Epidermal melanocyte (primary cell): ENCODE results near the gene CDK2AP2.

ENCODE experiments used
- DNase-seq: peaks from one replicate; pipeline ENCODE4 v3.0.0; 2011; ENCODE audit warnings: low spot score; ENCODE audit not compliant: insufficient read length

The CDK2AP2 gene

DNA sequence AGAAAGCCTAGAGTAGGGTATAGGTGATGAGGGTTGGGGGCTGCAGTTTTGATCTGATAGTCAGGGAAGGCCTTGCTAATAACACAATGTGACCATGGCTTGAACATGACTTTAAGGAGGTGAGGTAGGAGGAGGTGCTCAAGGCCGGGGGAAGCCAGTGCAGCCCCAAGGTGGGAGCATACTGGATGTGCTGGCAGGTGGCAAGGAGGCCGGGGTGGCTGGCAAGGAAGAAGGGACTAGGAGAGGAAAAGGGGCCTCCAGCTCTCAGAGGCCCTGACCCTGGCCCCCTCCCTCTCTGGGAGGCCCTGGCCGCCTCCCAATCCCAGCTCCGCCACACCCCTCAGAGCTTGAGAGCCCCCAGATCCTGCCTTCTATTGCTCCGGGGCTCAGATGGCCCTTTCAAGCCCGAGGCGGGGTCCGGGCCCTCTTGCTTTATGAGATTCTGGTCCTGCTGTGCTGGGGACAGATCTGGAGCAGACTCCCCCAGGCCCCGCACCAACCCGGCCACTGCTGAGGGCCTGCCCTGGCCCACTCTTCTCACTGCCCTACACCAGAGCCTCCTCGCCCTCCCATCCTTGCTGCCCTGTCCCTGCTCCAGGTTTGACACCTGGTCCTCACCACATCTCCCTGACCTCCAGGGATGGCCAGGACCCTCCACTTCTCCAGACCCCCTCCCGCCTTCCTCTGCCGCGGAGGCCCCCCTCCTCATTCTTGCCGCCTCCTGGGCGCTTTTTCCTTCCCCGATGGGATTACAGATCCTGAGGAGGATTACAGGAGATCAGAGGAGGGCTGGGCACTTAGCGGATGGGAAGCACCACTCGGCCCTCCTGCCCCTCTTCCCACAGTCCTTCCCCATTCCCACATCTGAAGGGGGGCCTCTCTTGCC, 4.6 kb downstream of the CDK2AP2 start:
- DNase-seq: no peak

DNA sequence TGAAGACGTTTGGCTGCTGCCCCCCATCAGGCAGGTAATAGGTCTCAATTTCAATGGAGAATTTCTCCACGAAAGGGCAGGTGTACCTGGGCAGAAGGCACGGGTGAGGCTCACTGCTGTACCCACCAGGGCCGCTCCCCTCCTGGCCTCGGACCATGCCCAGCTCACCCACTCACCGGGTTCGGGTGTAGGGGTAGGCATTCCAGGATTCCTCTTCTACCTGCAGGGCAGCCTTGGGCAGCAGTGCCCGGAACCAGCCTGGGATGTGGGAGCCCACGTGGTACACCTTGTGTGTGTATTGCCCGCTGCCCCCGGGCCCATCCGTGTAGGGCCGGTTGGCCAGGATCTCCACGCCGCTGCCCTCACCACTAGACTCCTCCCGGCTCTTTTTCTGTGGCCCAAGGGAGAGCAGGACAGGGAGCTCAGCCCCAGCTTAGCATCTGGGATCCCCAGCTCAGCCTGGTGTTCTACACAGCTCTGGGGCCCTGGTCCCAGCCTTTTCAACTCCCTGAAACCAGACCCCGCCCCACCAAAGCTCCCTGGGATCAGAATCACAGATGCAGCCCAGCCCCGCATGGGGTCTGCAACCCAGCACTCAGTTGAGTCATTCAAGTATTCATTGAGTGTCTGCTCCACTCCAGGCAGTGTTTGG, 5.5 kb downstream of the CDK2AP2 start:
- DNase-seq: no peak

DNA sequence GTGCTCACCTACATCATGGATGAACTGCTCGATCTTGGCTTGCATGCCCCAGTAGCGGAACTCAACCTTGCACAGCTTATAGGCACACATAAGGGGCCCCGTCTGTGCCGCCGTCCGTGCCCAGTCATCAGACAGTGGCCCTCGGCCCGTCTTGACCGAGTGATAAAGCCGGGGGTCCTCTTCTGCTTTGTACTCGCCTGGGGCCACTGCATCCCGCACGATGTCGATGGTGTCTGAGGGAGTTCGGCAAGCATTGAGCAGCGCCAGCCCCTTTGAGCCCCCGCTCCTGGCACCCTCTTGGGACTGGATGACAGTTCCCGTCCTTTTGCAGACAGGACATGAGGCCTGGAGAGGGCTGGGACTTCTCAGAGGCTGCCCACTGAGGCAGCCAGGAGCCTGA, 6.1 kb downstream of the CDK2AP2 start:
- DNase-seq: no peak

DNA sequence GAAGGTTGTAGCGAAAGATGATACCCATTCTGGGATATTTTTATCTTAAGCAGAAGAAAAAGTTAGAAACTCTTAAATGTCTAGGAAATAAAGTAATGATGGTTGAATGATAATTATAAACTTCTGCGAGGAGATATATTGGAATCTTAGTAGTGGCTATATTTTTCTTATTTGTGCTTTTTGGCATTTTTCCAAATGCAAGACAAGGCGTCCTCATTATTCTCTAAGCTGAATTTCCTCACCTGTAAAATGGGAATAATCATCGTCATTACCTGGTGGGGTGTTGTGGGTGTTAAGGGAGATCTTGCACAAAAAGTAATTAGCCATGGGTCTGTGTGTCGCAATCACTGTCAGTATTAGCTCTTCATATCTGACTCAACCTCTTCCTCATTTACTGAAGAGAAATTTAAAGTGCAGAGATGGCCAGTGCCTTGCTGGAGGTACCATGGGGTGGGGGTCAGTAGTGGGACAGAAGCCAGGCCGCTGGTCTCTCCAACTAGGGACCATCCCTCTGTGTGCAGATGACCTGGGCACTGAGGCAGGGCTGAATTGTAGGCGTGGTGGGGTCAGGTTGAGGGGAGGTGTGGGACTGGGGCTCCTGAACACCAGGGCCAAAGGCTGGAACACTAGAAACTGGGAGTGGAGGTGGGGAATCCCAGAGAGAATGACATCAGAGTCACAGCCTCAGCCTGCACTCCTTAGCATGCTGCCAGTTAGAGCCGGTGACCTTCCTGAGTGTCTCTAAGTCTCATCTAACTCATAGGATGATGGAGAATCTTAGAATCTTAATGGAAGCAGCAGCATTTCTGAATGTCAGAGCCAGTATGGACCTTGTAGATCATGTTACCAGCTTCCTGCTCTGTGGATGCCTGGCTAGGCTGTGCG, 6.9 kb downstream of the CDK2AP2 start:
- DNase-seq: no peak

DNA sequence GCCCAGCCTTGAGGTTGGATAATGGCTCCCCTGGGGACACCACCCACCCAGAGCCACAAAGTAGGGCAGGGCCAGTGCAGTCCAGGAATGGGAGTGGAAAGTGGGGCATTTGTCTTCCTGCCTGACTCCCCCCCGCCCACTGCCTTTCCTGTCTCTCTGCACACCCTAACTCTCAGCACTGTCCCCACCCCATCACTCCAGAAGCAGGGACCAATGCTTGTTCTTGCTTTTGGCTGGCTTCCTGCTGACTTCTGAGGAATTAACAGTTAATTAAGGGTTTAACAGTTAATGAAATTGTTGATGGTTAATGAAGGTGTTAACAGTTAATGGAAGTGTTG, 7.5 kb downstream of the CDK2AP2 start:
- no peak for DNase-seq

DNA sequence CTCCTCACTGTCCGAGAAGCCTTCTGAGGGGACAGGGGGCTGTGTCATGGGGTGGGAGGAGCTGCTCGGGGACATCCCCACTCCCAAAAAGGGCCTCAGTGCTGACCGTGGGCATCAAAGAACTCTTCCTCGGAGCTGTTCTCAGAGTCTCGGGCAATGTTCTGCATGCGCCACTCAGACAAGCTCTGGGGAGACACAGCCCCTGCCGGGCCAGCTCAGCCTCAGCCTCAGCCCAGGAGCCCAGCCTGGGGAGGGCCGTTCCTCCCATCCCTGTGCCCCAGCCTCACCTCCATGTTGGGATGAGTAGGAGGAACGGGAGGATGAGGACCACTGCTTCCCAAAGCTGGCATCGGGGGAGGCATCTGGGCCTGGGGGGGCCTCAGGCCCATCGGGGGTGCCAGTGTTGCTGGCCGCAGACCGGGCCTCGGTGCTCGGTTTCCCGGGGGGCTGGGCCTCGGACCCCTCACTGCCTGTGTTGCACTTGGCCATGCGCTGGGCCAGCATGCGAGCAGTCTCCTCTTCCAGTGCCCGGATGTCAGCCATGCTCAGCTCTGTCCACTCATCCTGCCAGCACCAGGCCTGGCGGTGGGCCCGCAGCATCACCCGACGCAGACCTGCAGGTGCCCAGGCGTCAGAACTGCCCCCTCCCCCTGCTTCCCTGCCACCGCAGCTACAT, 8.0 kb downstream of the CDK2AP2 start:
- no peak for DNase-seq

DNA sequence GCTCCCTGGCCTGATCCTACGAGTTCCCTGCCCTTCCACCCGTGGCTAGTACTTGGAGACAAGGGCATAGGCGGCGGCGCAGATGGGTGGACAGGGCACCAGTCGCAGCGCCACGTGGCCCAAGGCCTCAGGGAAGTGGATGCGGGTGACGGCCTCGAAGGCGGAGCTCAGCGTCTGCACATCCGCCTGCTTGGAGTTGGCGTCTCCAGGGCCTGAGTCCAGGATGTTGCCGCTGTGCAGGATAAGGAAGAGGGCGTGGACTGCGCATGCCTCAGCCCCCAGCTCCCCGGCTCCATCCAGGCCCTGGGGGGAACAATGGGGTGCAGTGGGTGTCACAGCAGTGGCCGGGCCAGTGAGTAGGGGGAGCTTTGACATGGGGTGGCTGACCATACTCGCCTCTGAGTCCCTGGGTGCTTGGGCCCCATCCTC, 9.4 kb downstream of the CDK2AP2 start:
- DNase-seq: no peak

DNA sequence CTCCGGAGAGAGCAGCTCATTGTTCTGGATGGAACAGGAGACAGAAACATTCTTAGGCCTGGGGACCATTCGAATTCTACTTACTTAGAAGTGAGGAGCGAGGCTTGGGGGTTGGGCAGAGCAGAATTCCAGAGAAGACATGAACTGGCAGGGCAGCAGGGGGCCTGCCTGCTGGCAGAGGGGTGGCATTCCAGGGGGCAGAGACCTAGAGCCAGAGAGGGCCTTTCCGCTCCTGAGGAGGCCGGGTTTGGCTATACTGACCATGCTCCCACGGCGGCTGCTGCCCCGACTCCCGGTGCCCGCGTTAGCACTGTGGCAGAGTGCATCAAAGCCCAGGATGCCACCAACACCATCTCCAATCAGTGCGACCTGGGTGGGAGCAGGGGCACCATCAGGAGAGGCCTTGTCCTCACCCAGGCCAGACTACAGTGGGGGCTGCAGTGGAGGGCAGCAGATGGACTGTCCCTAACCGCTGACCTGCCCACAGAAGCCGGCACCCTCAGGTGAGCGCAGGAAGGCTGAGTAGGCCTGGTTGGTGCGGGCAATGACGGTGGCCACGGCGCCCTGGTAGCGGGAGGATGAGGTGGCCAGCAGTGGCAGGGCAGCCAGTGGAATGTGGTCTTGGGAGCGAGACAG, 10.2 kb downstream of the CDK2AP2 start:
- no peak for DNase-seq

DNA sequence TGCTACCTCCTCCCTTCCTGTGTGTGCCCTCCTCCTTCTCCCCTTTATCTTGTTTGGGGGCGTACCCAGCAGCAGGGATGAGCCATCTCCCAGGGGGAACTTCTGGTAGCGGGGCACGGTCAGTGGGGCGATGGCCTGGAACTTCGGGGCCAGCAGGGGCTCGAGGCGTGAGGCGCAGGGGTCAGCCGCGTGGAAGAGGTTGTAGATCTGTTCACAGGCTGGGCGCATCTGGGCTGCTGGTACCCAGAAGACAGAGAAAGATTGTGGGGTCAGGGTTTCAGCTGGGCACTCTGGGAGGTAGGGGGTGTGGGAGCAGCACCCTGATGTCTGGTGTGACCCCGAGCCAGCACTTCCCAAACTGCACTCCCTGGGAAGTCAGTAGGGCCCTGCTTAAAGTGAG, 11.8 kb downstream of the CDK2AP2 start:
- no peak for DNase-seq

DNA sequence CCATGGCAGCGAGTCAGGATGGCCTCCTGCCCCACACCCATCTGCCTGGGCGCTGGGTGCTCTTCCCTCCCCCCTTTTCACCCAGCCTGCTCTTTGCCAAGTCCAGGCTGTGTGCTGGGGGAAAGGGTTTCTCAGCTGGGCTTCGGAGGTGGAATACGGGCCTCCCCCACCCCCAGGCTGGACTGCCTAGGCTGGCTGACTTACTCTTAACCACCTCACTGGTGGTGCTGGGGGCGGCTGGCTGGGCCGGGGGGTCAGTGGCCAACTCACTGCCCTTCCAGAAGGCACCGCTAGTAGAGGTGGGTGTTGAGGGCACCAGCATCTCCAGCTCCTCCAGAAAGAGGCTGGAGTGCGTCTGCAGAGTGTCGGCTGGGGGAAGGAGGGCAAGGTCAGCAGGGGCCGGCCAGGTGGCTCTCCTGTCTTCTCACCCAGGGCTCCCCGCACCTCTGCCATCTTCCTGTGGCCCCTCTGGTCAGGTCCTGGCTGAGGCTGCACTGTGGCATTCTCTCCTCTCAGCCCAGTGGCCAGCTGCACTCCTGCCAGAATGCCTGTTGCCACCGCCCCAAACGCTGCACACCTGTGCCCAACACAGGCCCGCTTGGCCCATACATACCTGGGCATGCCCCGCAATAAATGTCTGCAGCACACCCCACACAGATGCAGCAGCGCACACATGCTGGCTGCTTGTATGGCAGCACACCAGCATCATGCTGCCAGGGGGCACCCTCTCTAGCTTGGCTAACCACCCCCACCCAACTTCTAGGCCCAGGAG, 12.5 kb downstream of the CDK2AP2 start:
- DNase-seq: no peak

DNA sequence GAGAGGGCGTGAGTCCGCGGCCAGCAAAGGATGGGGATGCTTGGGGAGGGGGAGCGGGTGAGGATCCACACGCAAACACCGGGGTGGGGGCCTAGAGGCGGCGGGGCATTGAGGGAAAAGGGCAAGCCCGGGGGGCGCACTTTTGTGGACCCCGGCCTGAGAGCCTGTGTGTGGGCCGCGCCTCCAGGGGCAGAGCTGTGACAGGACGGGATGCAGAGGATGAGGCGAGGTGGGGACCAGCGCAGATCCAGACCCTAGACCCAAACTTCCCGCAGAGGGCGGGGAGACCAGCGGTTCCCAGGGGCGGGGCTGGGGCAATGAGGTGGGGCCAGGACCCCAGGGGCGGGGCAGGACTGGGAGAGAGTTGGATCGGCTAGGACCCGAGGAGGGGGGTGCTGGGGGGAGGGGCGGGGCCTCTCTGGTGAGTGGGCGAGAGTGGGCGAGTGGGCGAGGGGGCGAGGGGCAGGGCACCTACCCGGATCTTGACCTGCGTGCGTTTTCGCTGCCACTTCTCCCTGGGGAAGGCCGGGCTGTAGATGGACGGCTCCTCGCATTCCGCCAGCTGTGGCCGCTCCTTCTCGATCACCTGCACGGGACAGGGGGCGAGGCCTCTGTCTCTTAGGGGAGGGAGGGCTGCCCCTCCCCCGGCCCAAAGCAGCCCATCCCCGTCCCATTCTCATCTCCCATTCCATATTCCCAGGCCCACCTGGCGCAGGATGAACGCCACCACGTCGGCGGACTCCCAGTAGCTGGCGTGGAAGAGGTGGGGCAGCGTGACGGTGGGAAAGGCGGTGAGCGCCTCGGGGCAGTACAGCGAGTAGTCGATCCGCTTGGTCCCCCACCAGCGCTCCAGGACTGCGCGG, 13.4 kb downstream of the CDK2AP2 start:
- no peak for DNase-seq

DNA sequence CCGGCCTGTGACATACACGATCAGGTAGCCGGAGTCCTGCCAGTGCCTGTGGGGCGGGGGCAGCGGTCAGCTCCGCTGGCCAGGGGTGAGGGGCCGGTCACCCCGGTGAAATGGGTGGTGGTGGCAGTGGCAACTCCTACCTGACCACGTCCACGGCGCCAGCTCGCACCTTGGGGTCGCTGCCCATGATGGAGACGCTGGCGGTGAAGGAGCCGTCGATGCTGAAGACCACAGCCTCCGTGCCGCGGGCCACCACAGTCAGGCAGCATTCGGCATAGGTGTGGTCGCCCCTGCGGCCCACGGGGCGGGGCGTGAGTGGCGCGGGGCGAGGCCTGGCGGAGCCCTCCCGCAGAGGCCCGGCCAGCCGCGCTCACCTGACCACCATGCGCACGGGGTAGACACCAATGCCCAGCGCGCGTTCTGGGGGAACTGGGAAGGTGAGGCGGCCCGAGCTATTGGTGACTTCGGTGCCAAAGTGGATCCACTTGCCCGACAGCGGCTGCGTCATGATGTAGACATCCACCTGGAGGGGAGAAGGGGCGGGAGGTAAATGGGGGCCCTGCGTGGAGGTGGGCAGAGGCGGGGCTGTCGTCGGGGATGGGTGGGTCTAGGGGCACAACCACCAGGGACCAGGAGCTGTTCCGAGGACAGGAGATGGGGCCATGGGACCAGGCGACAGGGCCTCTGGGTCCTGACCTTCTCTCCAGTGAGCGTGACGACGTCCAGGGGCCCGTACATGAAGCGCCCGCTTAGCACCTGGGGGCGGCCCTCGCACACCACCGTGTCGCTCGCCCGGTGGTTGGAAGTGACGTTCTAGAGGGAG, 14.2 kb downstream of the CDK2AP2 start:
- DNase-seq: no peak

DNA sequence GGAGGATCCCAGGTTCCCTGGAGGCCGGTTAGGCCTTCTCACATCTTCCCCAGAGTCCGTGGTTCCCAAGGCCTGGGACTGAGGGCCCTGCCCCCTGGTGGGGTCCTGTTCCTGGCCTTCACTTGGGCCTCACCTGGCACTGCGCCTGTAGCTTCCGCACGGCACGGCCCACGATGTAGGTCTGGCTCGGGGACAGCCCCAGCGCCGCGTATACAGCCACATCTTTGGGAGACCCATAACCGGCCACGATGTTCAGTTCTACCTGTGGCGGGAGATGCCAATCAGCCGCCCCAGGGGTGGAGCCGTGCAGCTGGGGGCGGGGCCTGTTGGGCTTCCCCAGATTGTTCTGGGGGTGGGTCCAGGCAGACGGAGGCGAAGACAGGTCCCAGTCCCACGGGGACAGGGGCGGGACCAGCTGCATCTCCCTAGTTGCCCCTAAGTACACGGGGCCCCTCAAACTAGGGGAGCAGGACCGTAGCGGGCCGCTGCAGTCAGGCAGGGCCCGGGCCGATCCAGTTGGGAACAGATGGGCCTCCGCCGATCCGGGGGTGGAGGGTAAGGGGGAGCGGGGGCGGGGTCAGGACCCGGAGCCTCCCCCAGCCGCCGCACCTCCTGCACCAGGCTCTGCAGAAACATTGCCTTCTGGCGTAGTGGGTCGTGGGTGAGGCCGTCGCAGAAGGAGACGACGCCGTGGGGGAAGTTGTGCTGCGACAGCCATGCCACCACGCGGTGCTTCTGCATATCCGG, 15.0 kb downstream of the CDK2AP2 start:
- no peak for DNase-seq

DNA sequence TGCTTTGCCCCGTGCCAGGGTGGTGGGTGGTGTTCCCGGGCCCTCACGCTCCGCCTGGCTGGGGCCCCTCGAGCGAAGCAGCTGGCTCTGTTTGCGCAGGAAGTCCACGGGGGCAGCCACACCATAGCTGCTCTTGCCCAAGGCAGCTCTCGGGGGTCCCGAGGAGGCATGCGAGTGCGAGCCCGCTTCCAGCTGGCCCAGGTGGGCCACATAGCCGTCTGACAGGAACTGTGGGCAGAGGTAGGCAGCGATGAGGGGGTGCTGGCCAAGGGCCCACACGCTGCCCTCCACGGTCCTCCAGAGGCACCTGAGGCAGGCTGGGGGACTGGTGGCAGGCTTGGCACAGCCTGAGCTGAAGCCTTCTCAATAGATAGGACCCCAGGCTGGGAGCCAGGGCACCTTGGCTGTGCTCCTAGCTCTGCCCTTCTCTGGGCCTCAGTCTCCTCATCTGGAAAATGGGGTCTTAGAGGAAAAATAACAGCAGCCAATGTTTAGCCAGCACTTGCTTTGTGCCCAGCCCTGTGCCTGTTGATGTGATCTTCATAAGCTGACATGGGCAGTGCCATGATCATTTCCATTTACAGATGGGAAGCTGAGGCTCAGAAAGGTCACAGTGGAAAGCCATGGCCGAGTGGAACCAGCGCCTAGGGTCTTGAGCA, 15.8 kb downstream of the CDK2AP2 start:
- DNase-seq: no peak

DNA sequence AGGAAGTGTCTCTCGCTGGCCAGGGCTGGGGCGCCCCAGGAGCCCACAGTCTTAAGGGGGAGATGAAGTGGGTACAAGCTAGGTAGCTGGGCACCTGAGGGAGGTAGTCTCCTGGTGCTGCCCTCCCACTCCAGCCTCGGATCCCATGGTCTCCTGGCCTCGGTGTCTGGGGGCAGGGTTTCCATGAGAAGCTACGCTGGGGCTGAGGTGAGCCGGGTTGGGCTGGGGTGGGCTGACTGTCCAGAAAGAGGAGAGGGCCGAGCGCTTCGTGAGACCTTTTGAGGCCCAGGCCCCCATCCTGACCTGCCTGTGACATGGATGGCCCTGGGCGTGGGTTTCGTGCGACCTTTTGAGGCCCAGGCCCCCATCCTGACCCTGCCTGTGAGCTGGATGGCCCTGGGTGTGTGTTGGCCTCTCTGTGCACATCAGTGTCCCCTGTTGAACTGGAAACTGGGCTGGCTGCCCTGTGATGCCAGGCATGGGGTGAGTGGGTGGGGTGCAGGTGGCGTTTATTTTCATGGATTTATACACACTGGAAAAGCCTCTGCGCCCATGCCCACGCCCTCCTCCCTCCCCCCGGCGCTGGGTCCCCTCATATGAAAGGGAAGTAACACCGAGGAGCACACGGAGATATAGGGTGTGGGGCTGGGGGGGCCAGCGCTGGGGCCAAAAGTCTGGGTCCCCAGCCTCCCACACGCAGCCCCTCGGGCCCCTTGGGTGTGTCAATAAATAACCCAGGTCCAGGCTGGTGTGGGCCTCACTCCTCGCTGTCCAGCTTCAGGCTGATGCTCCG, 16.5 kb downstream of the CDK2AP2 start:
- DNase-seq: no peak

DNA sequence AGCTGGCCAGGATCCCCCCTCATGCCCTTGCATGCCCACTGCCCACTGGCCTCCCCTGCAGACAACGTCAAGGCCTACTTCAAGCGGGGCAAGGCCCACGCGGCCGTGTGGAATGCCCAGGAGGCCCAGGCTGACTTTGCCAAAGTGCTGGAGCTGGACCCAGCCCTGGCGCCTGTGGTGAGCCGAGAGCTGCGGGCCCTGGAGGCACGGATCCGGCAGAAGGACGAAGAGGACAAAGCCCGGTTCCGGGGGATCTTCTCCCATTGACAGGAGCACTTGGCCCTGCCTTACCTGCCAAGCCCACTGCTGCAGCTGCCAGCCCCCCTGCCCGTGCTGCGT, 17.3 kb downstream of the CDK2AP2 start:
- no peak for DNase-seq
